ENCODE data around the gene CECR2.

Gene CECR2

GRCh38 chr22:17369439-17370025, at the start of gene CECR2:
Gene CECR2, plus strand, starts transcription at chr22:17369460. Its CDS starts 324 bp downstream, at chr22:17369784.
- peak in 3 of 6 experiments; percentile 14 to 24 (median 18) for DNase-seq

GRCh38 chr22:17319546-17319945, 49.7 kb upstream of the CECR2 start:
- DNase-seq, result no peak

- no peak for DNase-seq
These were observed 46.7 kb upstream of the CECR2 start for GRCh38 chr22:17322511-17322910.

GRCh38 chr22:17331690-17332089, 37.6 kb upstream of the CECR2 start:
- DNase-seq, result no peak

GRCh38 chr22:17332109-17332800, 37.0 kb upstream of the CECR2 start:
- DNase-seq, result no peak

- DNase-seq, result no peak
These were observed 35.2 kb upstream of the CECR2 start for GRCh38 chr22:17334059-17334458.

GRCh38 chr22:17334983-17335382, 34.3 kb upstream of the CECR2 start:
- DNase-seq, result no peak

- DNase-seq, result no peak
These were observed 33.2 kb upstream of the CECR2 start for GRCh38 chr22:17336061-17336460.

GRCh38 chr22:17337639-17338038, 31.6 kb upstream of the CECR2 start:
- no peak for DNase-seq

GRCh38 chr22:17339095-17339693, 30.1 kb upstream of the CECR2 start:
- DNase-seq, result no peak

- DNase-seq, result no peak
These were observed 26.9 kb upstream of the CECR2 start for GRCh38 chr22:17342361-17342760.

- no peak for DNase-seq
These were observed 25.5 kb upstream of the CECR2 start for GRCh38 chr22:17343766-17344165.

- DNase-seq, result no peak
These were observed 22.7 kb upstream of the CECR2 start for GRCh38 chr22:17346578-17346977.

GRCh38 chr22:17347724-17348123, 21.5 kb upstream of the CECR2 start:
- no peak for DNase-seq

- no peak for DNase-seq
These were observed 20.7 kb upstream of the CECR2 start for GRCh38 chr22:17348464-17349103.

GRCh38 chr22:17349172-17349571, 20.1 kb upstream of the CECR2 start:
- no peak for DNase-seq

GRCh38 chr22:17350292-17350691, 19.0 kb upstream of the CECR2 start:
- DNase-seq, result no peak

GRCh38 chr22:17352798-17353197, 16.5 kb upstream of the CECR2 start:
- no peak for DNase-seq

- DNase-seq, result no peak
These were observed 11.6 kb upstream of the CECR2 start for GRCh38 chr22:17357688-17358087.

GRCh38 chr22:17358415-17358814, 10.8 kb upstream of the CECR2 start:
- no peak for DNase-seq

- DNase-seq, result no peak
These were observed 9.8 kb upstream of the CECR2 start for GRCh38 chr22:17359501-17359900.

- no peak for DNase-seq
These were observed 2.9 kb upstream of the CECR2 start for GRCh38 chr22:17366329-17366728.

- peak in 3 of 6 experiments; percentile 2 to 16 (median 6) for DNase-seq
These were observed 2.4 kb upstream of the CECR2 start for GRCh38 chr22:17366830-17367229.

- no peak for DNase-seq
These were observed 1.1 kb upstream of the CECR2 start for GRCh38 chr22:17368144-17368543.
